Activated CD4-positive, alpha-beta T cell treated with anti-CD3 and anti-CD28 coated beads, Interleukin-2, amount 10 ng/mL, durations not matched to agents 7 days and 5 days (primary cell): ENCODE measurements around the gene METTL21C. TPM values are rescaled to one million over a fixed set of nuclear protein-coding genes. Genes with fewer than 3 reads are reported as not detected.

Source experiments
- CTCF ChIA-PET: fragments of 350-600 bp; sonication (Branson Sonifier 250); formaldehyde crosslinking; loops from one replicate; lab custom pipeline; 2021; ENCODE audit warnings: antibody characterized with exemption; lab: Charles Lee
- POLR2A ChIA-PET: fragments of 350-600 bp; sonication (Branson Sonifier 250); formaldehyde crosslinking; loops from one replicate; lab custom pipeline; 2021; ENCODE audit warnings: antibody characterized with exemption; lab: Charles Lee
- DNase-seq: peaks from one replicate; pipeline ENCODE4 v3.0.0-alpha.2; 2020
- H3K27ac Mint-ChIP-seq: one replicate; pipeline ENCODE4 v1.8.0; 2021; ENCODE audit warnings: mild to moderate bottlenecking, moderate library complexity, mixed read lengths
- H3K27me3 Mint-ChIP-seq: one replicate; pipeline ENCODE4 v1.8.0; 2021; ENCODE audit warnings: mixed read lengths
- H3K36me3 Mint-ChIP-seq: one replicate; pipeline ENCODE4 v1.8.0; 2021; ENCODE audit warnings: low read depth, mixed read lengths
- H3K4me1 Mint-ChIP-seq: one replicate; pipeline ENCODE4 v1.8.0; 2021; ENCODE audit warnings: mixed read lengths
- H3K4me3 Mint-ChIP-seq: one replicate; pipeline ENCODE4 v1.8.0; 2021; ENCODE audit warnings: mild to moderate bottlenecking, moderate library complexity, mixed read lengths
- H3K9me3 Mint-ChIP-seq: one replicate; pipeline ENCODE4 v1.8.0; 2021; ENCODE audit warnings: mixed read lengths
- total RNA-seq, 2 experiments: library from RNA; stranded (reverse); gene quantifications; one replicate each; pipeline ENCODE4 v1.2.3, GENCODE V29; 2021

Gene METTL21C
- total RNA-seq, 2 experiments from 2014 or later: not detected

GRCh38 chr13:102707467-102707866 lies 12.6 kb upstream of the METTL21C start:
- Mint-ChIP-seq H3K27ac (no peak overlapping the region), H3K27me3 (peaks cover 24% of the 10 kb centered on the region), H3K4me3 (no peak overlapping the region), H3K9me3 (no peaks in the 10 kb centered on the region), H3K4me1 (no peaks in the 10 kb centered on the region), H3K36me3 (no peaks in the 10 kb centered on the region)
- ChIA-PET CTCF (no interaction called here), POLR2A (no interaction called here)
- no peak for DNase-seq

- POLR2A ChIA-PET: no interaction called here
- no peaks in the 10 kb centered on the region for H3K36me3 Mint-ChIP-seq
- DNase-seq: no peak
- H3K27me3 Mint-ChIP-seq: peaks cover 25% of the 10 kb centered on the region
- CTCF ChIA-PET: no interaction called here
- H3K4me3 Mint-ChIP-seq: no peak overlapping the region
- no peaks in the 10 kb centered on the region for H3K4me1 Mint-ChIP-seq
- H3K27ac Mint-ChIP-seq: no peak overlapping the region
- no peaks in the 10 kb centered on the region for H3K9me3 Mint-ChIP-seq
Observed at GRCh38 chr13:102704238-102705058, 9.6 kb upstream of the METTL21C start.

GRCh38 chr13:102703726-102704035 lies 8.8 kb upstream of the METTL21C start:
- ChIA-PET POLR2A (no interaction called here), CTCF (no interaction called here)
- no peak overlapping the region for H3K4me3 Mint-ChIP-seq
- DNase-seq: no peak
- H3K27ac Mint-ChIP-seq: no peak overlapping the region
- peaks cover 21% of the 10 kb centered on the region for H3K27me3 Mint-ChIP-seq
- no peaks in the 10 kb centered on the region for H3K36me3 Mint-ChIP-seq
- H3K4me1 Mint-ChIP-seq: no peaks in the 10 kb centered on the region
- H3K9me3 Mint-ChIP-seq: no peaks in the 10 kb centered on the region

GRCh38 chr13:102702965-102703725 lies 8.3 kb upstream of the METTL21C start:
- POLR2A ChIA-PET: interaction anchor here (0.9 kb wide), 1 partner anchor 70 kb away, joined by 3 read pairs; the partner anchor contains the start of gene TEX30
- Mint-ChIP-seq H3K9me3 (no peaks in the 10 kb centered on the region), H3K4me3 (no peak overlapping the region), H3K4me1 (no peaks in the 10 kb centered on the region), H3K36me3 (no peaks in the 10 kb centered on the region), H3K27me3 (peaks cover 22% of the 10 kb centered on the region), H3K27ac (no peak overlapping the region)
- CTCF ChIA-PET: interaction anchor here (1.7 kb wide), 1 partner anchor 17 kb away, joined by 5 read pairs; no protein-coding TSS in a partner anchor
- DNase-seq: no peak

GRCh38 chr13:102701331-102701730 lies 6.5 kb upstream of the METTL21C start:
- DNase-seq: no peak
- Mint-ChIP-seq H3K4me1 (no peaks in the 10 kb centered on the region), H3K4me3 (no peak overlapping the region), H3K36me3 (no peaks in the 10 kb centered on the region), H3K27me3 (peaks cover 11% of the 10 kb centered on the region), H3K9me3 (no peaks in the 10 kb centered on the region), H3K27ac (no peak overlapping the region)
- ChIA-PET CTCF (no interaction called here), POLR2A (no interaction called here)

GRCh38 chr13:102700088-102701031 lies 5.5 kb upstream of the METTL21C start:
- ChIA-PET POLR2A (no interaction called here), CTCF (no interaction called here)
- no peak for DNase-seq
- H3K27me3 Mint-ChIP-seq: peaks cover 9% of the 10 kb centered on the region
- no peak overlapping the region for H3K4me3 Mint-ChIP-seq
- H3K27ac Mint-ChIP-seq: no peak overlapping the region
- no peaks in the 10 kb centered on the region for H3K4me1 Mint-ChIP-seq
- H3K36me3 Mint-ChIP-seq: no peaks in the 10 kb centered on the region
- H3K9me3 Mint-ChIP-seq: no peaks in the 10 kb centered on the region

- ChIA-PET POLR2A (no interaction called here), CTCF (no interaction called here)
- no peak for DNase-seq
- H3K4me1 Mint-ChIP-seq: no peaks in the 10 kb centered on the region
- peaks cover 9% of the 10 kb centered on the region for H3K27me3 Mint-ChIP-seq
- H3K4me3 Mint-ChIP-seq: no peak overlapping the region
- no peaks in the 10 kb centered on the region for H3K36me3 Mint-ChIP-seq
- no peaks in the 10 kb centered on the region for H3K9me3 Mint-ChIP-seq
- H3K27ac Mint-ChIP-seq: no peak overlapping the region
Observed at GRCh38 chr13:102699504-102699903, 4.7 kb upstream of the METTL21C start.

GRCh38 chr13:102698649-102698980 lies 3.8 kb upstream of the METTL21C start:
- Mint-ChIP-seq H3K4me1 (no peaks in the 10 kb centered on the region), H3K36me3 (no peaks in the 10 kb centered on the region), H3K4me3 (no peak overlapping the region), H3K27me3 (peaks cover 9% of the 10 kb centered on the region), H3K27ac (no peak overlapping the region), H3K9me3 (no peaks in the 10 kb centered on the region)
- no peak for DNase-seq
- POLR2A ChIA-PET: no interaction called here
- CTCF ChIA-PET: no interaction called here

- Mint-ChIP-seq H3K27ac (no peak overlapping the region), H3K36me3 (no peaks in the 10 kb centered on the region), H3K4me3 (no peak overlapping the region), H3K9me3 (no peaks in the 10 kb centered on the region), H3K4me1 (no peaks in the 10 kb centered on the region), H3K27me3 (peaks cover 10% of the 10 kb centered on the region)
- CTCF ChIA-PET: no interaction called here
- DNase-seq: no peak
- POLR2A ChIA-PET: no interaction called here
Observed at GRCh38 chr13:102697929-102698648, 3.2 kb upstream of the METTL21C start.

- H3K36me3 Mint-ChIP-seq: no peaks in the 10 kb centered on the region
- H3K4me3 Mint-ChIP-seq: no peak overlapping the region
- POLR2A ChIA-PET: no interaction called here
- H3K27me3 Mint-ChIP-seq: peaks cover 15% of the 10 kb centered on the region
- DNase-seq: no peak
- H3K9me3 Mint-ChIP-seq: no peaks in the 10 kb centered on the region
- H3K27ac Mint-ChIP-seq: no peak overlapping the region
- H3K4me1 Mint-ChIP-seq: no peaks in the 10 kb centered on the region
- CTCF ChIA-PET: no interaction called here
Observed at GRCh38 chr13:102697264-102697663, 2.4 kb upstream of the METTL21C start.

GRCh38 chr13:102696465-102696864 lies 1.6 kb upstream of the METTL21C start:
- Mint-ChIP-seq H3K27me3 (peaks cover 21% of the 10 kb centered on the region), H3K4me3 (no peak overlapping the region), H3K4me1 (no peaks in the 10 kb centered on the region), H3K9me3 (no peaks in the 10 kb centered on the region), H3K36me3 (no peaks in the 10 kb centered on the region), H3K27ac (no peak overlapping the region)
- CTCF ChIA-PET: no interaction called here
- no peak for DNase-seq
- POLR2A ChIA-PET: no interaction called here

GRCh38 chr13:102693776-102694175 lies 1.1 kb downstream of the METTL21C start:
- H3K36me3 Mint-ChIP-seq: no peaks in the 10 kb centered on the region
- H3K9me3 Mint-ChIP-seq: no peaks in the 10 kb centered on the region
- H3K4me3 Mint-ChIP-seq: no peak overlapping the region
- no peaks in the 10 kb centered on the region for H3K4me1 Mint-ChIP-seq
- peaks cover 31% of the 10 kb centered on the region for H3K27me3 Mint-ChIP-seq
- no peak for DNase-seq
- no peak overlapping the region for H3K27ac Mint-ChIP-seq
- ChIA-PET CTCF (no interaction called here), POLR2A (no interaction called here)
